ENCODE results near the gene HAGH. TPM values are rescaled to one million over a fixed set of nuclear protein-coding genes. Genes with fewer than 3 reads are reported as not detected.

Gene HAGH
- total and polyA plus RNA-seq, 9 of the 15 experiments (the other 6 are each of a cell fraction or from before 2014, with no cell fraction given) = 0.46 to 35.1 (median 16.8) TPM

DNA sequence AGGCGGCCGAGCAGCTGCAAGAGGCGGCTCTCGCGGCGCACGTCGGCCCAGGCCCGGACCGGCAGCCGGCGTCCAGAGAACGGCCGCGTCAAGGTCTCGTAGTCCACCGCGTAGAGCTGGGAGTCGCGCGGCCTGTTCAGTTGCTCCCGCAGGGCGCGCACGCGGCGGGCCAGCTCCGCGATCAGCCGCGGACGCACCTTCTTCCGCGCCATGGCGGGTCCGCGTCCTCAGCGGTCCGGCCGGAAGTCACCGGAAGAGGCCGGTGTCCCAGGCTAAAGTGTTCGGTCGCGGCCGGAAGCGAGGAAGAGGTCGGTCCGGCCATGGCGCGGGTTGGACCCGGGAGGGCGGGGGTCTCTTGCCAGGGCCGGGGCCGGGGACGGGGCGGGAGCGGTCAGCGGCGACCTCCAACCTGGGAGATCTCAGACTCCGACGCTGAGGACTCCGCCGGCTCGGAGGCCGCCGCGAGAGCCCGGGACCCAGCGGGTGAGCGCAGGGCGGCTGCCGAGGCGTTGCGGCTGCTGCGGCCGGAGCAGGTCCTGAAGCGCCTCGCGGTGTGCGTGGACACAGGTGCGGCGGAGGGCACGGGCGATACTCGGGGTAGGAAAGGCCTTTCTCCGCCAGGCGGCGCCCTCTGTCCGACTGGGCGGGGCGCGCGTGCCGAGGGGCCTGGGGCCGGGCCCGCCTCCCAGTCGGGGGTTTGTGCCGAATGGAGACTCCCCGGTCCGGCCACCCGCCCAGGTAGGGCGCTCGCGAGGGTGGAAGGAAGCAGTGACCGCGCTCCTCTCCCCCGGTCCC lies 53.5 kb downstream of the HAGH start, which contains the start of gene MRPS34 (continued):
- TF ChIP-seq, protein P1, sequence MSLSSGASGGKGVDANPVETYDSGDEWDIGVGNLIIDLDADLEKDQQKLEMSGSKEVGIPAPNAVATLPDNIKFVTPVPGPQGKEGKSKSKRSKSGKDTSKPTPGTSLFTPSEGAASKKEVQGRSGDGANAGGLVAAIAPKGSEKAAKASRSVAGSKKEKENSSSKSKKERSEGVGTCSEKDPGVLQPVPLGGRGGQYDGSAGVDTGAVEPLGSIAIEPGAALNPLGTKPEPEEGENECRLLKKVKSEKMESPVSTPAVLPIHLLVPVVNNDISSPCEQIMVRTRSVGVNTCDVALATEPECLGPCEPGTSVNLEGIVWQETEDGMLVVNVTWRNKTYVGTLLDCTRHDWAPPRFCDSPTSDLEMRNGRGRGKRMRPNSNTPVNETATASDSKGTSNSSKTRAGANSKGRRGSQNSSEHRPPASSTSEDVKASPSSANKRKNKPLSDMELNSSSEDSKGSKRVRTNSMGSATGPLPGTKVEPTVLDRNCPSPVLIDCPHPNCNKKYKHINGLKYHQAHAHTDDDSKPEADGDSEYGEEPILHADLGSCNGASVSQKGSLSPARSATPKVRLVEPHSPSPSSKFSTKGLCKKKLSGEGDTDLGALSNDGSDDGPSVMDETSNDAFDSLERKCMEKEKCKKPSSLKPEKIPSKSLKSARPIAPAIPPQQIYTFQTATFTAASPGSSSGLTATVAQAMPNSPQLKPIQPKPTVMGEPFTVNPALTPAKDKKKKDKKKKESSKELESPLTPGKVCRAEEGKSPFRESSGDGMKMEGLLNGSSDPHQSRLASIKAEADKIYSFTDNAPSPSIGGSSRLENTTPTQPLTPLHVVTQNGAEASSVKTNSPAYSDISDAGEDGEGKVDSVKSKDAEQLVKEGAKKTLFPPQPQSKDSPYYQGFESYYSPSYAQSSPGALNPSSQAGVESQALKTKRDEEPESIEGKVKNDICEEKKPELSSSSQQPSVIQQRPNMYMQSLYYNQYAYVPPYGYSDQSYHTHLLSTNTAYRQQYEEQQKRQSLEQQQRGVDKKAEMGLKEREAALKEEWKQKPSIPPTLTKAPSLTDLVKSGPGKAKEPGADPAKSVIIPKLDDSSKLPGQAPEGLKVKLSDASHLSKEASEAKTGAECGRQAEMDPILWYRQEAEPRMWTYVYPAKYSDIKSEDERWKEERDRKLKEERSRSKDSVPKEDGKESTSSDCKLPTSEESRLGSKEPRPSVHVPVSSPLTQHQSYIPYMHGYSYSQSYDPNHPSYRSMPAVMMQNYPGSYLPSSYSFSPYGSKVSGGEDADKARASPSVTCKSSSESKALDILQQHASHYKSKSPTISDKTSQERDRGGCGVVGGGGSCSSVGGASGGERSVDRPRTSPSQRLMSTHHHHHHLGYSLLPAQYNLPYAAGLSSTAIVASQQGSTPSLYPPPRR (CRISPR knock-in tag; IDR thresholded peaks at IDR 0.05; ENCODE audit: borderline replicate concordance) = peak; percentile 92
- peak; percentile 14; the same call in 1 of the 2 replicates for TF ChIP-seq ZSCAN29 (IDR thresholded peaks at IDR 0.05)
- TF ChIP-seq, protein P2, sequence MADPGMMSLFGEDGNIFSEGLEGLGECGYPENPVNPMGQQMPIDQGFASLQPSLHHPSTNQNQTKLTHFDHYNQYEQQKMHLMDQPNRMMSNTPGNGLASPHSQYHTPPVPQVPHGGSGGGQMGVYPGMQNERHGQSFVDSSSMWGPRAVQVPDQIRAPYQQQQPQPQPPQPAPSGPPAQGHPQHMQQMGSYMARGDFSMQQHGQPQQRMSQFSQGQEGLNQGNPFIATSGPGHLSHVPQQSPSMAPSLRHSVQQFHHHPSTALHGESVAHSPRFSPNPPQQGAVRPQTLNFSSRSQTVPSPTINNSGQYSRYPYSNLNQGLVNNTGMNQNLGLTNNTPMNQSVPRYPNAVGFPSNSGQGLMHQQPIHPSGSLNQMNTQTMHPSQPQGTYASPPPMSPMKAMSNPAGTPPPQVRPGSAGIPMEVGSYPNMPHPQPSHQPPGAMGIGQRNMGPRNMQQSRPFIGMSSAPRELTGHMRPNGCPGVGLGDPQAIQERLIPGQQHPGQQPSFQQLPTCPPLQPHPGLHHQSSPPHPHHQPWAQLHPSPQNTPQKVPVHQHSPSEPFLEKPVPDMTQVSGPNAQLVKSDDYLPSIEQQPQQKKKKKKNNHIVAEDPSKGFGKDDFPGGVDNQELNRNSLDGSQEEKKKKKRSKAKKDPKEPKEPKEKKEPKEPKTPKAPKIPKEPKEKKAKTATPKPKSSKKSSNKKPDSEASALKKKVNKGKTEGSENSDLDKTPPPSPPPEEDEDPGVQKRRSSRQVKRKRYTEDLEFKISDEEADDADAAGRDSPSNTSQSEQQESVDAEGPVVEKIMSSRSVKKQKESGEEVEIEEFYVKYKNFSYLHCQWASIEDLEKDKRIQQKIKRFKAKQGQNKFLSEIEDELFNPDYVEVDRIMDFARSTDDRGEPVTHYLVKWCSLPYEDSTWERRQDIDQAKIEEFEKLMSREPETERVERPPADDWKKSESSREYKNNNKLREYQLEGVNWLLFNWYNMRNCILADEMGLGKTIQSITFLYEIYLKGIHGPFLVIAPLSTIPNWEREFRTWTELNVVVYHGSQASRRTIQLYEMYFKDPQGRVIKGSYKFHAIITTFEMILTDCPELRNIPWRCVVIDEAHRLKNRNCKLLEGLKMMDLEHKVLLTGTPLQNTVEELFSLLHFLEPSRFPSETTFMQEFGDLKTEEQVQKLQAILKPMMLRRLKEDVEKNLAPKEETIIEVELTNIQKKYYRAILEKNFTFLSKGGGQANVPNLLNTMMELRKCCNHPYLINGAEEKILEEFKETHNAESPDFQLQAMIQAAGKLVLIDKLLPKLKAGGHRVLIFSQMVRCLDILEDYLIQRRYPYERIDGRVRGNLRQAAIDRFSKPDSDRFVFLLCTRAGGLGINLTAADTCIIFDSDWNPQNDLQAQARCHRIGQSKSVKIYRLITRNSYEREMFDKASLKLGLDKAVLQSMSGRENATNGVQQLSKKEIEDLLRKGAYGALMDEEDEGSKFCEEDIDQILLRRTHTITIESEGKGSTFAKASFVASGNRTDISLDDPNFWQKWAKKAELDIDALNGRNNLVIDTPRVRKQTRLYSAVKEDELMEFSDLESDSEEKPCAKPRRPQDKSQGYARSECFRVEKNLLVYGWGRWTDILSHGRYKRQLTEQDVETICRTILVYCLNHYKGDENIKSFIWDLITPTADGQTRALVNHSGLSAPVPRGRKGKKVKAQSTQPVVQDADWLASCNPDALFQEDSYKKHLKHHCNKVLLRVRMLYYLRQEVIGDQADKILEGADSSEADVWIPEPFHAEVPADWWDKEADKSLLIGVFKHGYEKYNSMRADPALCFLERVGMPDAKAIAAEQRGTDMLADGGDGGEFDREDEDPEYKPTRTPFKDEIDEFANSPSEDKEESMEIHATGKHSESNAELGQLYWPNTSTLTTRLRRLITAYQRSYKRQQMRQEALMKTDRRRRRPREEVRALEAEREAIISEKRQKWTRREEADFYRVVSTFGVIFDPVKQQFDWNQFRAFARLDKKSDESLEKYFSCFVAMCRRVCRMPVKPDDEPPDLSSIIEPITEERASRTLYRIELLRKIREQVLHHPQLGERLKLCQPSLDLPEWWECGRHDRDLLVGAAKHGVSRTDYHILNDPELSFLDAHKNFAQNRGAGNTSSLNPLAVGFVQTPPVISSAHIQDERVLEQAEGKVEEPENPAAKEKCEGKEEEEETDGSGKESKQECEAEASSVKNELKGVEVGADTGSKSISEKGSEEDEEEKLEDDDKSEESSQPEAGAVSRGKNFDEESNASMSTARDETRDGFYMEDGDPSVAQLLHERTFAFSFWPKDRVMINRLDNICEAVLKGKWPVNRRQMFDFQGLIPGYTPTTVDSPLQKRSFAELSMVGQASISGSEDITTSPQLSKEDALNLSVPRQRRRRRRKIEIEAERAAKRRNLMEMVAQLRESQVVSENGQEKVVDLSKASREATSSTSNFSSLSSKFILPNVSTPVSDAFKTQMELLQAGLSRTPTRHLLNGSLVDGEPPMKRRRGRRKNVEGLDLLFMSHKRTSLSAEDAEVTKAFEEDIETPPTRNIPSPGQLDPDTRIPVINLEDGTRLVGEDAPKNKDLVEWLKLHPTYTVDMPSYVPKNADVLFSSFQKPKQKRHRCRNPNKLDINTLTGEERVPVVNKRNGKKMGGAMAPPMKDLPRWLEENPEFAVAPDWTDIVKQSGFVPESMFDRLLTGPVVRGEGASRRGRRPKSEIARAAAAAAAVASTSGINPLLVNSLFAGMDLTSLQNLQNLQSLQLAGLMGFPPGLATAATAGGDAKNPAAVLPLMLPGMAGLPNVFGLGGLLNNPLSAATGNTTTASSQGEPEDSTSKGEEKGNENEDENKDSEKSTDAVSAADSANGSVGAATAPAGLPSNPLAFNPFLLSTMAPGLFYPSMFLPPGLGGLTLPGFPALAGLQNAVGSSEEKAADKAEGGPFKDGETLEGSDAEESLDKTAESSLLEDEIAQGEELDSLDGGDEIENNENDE (IDR thresholded peaks at IDR 0.05; ENCODE audit: low read depth, low read length) = no peak
- TF ChIP-seq, protein P3, sequence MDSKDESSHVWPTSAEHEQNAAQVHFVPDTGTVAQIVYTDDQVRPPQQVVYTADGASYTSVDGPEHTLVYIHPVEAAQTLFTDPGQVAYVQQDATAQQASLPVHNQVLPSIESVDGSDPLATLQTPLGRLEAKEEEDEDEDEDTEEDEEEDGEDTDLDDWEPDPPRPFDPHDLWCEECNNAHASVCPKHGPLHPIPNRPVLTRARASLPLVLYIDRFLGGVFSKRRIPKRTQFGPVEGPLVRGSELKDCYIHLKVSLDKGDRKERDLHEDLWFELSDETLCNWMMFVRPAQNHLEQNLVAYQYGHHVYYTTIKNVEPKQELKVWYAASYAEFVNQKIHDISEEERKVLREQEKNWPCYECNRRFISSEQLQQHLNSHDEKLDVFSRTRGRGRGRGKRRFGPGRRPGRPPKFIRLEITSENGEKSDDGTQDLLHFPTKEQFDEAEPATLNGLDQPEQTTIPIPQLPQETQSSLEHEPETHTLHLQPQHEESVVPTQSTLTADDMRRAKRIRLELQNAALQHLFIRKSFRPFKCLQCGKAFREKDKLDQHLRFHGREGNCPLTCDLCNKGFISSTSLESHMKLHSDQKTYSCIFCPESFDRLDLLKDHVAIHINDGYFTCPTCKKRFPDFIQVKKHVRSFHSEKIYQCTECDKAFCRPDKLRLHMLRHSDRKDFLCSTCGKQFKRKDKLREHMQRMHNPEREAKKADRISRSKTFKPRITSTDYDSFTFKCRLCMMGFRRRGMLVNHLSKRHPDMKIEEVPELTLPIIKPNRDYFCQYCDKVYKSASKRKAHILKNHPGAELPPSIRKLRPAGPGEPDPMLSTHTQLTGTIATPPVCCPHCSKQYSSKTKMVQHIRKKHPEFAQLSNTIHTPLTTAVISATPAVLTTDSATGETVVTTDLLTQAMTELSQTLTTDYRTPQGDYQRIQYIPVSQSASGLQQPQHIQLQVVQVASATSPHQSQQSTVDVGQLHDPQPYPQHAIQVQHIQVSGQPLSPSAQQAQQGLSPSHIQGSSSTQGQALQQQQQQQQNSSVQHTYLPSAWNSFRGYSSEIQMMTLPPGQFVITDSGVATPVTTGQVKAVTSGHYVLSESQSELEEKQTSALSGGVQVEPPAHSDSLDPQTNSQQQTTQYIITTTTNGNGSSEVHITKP (IDR thresholded peaks at IDR 0.05; ENCODE audit: partially characterized antibody) = peak; percentile 14
- TF ChIP-seq HDAC1 (IDR thresholded peaks at IDR 0.05) = peak in 1 of 2 experiments; percentile 89; a peak in 2 of 4 replicates
- peak; percentile 54 for TF ChIP-seq ZNF431 (CRISPR knock-in tag; IDR thresholded peaks at IDR 0.05)

Measured in K562 (cell line).